ENCODE data around the gene PLPP4. TPM values are rescaled to one million over a fixed set of nuclear protein-coding genes. Genes with fewer than 3 reads are reported as not detected.

PLPP4 gene
- total RNA-seq, 1 donor from 2014 or later = not detected

- no peak overlapping the region for H3K27ac ChIP-seq
- no peaks in the 10 kb centered on the region for H3K4me1 Mint-ChIP-seq
- H3K4me3 ChIP-seq = no peak overlapping the region
- peaks cover 6% of the 10 kb centered on the region for H3K27me3 Mint-ChIP-seq (ENCODE audit: insufficient read depth, low read depth)
- H3K9me3 Mint-ChIP-seq = no peaks in the 10 kb centered on the region
- TF ChIP-seq EZH2 (IDR thresholded peaks at IDR 0.05) (no peak), EZH2phosphoT487 (IDR thresholded peaks at IDR 0.05) (no peak)
- TF ChIP-seq, protein P1, sequence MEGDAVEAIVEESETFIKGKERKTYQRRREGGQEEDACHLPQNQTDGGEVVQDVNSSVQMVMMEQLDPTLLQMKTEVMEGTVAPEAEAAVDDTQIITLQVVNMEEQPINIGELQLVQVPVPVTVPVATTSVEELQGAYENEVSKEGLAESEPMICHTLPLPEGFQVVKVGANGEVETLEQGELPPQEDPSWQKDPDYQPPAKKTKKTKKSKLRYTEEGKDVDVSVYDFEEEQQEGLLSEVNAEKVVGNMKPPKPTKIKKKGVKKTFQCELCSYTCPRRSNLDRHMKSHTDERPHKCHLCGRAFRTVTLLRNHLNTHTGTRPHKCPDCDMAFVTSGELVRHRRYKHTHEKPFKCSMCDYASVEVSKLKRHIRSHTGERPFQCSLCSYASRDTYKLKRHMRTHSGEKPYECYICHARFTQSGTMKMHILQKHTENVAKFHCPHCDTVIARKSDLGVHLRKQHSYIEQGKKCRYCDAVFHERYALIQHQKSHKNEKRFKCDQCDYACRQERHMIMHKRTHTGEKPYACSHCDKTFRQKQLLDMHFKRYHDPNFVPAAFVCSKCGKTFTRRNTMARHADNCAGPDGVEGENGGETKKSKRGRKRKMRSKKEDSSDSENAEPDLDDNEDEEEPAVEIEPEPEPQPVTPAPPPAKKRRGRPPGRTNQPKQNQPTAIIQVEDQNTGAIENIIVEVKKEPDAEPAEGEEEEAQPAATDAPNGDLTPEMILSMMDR (IDR thresholded peaks at IDR 0.05) = no peak
- H3K27ac Mint-ChIP-seq = no peak overlapping the region
- no peaks in the 10 kb centered on the region for H3K36me3 ChIP-seq
- H3K4me2 ChIP-seq = no peak overlapping the region
- H3F3A ChIP-seq (ENCODE audit: low read depth) = no peaks in the 10 kb centered on the region
- H2AFZ ChIP-seq (replicated peaks) = no peak overlapping the region
- DNase-seq (ENCODE audit: low spot score) = no peak
- no peaks in the 10 kb centered on the region for H3K79me2 ChIP-seq (ENCODE audit: low read depth)
- peaks cover 10% of the 10 kb centered on the region for H3K27me3 ChIP-seq
- H3K36me3 Mint-ChIP-seq = no peaks in the 10 kb centered on the region
- no peaks in the 10 kb centered on the region for H4K20me1 ChIP-seq (ENCODE audit: low read depth)
- H3K4me1 ChIP-seq = peaks cover 10% of the 10 kb centered on the region
- no peak overlapping the region for H3K9ac ChIP-seq
- no peak overlapping the region for H3K4me3 Mint-ChIP-seq
- no peaks in the 10 kb centered on the region for H3K9me3 ChIP-seq (ENCODE audit: low read depth)
Observed at GRCh38 chr10:120508966-120509365, 51.9 kb downstream of the PLPP4 start.

- Histone ChIP-seq H3F3A (ENCODE audit: low read depth) (no peaks in the 10 kb centered on the region), H3K9me3 (ENCODE audit: low read depth) (no peaks in the 10 kb centered on the region), H3K36me3 (no peaks in the 10 kb centered on the region), H2AFZ (replicated peaks) (no peak overlapping the region), H3K27me3 (peaks cover 16% of the 10 kb centered on the region), H3K9ac (no peak overlapping the region), H3K4me2 (no peak overlapping the region), H3K79me2 (ENCODE audit: low read depth) (no peaks in the 10 kb centered on the region), H3K4me1 (no peaks in the 10 kb centered on the region), H3K27ac (no peak overlapping the region), H4K20me1 (ENCODE audit: low read depth) (peaks cover 3% of the 10 kb centered on the region), H3K4me3 (no peak overlapping the region)
- DNase-seq (ENCODE audit: low spot score) = no peak
- Mint-ChIP-seq H3K4me3 (no peak overlapping the region), H3K27me3 (ENCODE audit: insufficient read depth, low read depth) (peaks cover 6% of the 10 kb centered on the region), H3K9me3 (no peaks in the 10 kb centered on the region), H3K36me3 (no peaks in the 10 kb centered on the region), H3K4me1 (no peaks in the 10 kb centered on the region), H3K27ac (no peak overlapping the region)
- TF ChIP-seq, protein P1 (IDR thresholded peaks at IDR 0.05) = no peak
- TF ChIP-seq EZH2 (IDR thresholded peaks at IDR 0.05) (no peak), EZH2phosphoT487 (IDR thresholded peaks at IDR 0.05) (no peak)
Observed at GRCh38 chr10:120511165-120511564, 54.1 kb downstream of the PLPP4 start.

- Mint-ChIP-seq H3K4me3 (no peak overlapping the region), H3K27ac (no peak overlapping the region), H3K27me3 (ENCODE audit: insufficient read depth, low read depth) (peaks cover 6% of the 10 kb centered on the region), H3K4me1 (no peaks in the 10 kb centered on the region), H3K36me3 (no peaks in the 10 kb centered on the region), H3K9me3 (no peaks in the 10 kb centered on the region)
- Histone ChIP-seq H3K79me2 (ENCODE audit: low read depth) (no peaks in the 10 kb centered on the region), H2AFZ (replicated peaks) (no peak overlapping the region), H3K27me3 (peaks cover 16% of the 10 kb centered on the region), H3K4me2 (no peak overlapping the region), H3K4me3 (no peak overlapping the region), H3K27ac (no peak overlapping the region), H3K9me3 (ENCODE audit: low read depth) (no peaks in the 10 kb centered on the region), H3K4me1 (no peaks in the 10 kb centered on the region), H3K36me3 (no peaks in the 10 kb centered on the region), H3F3A (ENCODE audit: low read depth) (no peaks in the 10 kb centered on the region), H4K20me1 (ENCODE audit: low read depth) (peaks cover 3% of the 10 kb centered on the region), H3K9ac (no peak overlapping the region)
- DNase-seq (ENCODE audit: low spot score) = no peak
- TF ChIP-seq EZH2 (IDR thresholded peaks at IDR 0.05) (no peak), EZH2phosphoT487 (IDR thresholded peaks at IDR 0.05) (no peak)
- TF ChIP-seq, protein P1 (IDR thresholded peaks at IDR 0.05) = no peak
Observed at GRCh38 chr10:120513307-120513796, 56.3 kb downstream of the PLPP4 start.
